ENCODE measurements around the gene MGAT1. TPM values are rescaled to one million over a fixed set of nuclear protein-coding genes. Genes with fewer than 3 reads are reported as not detected.

Gene MGAT1
- total RNA-seq, 1 experiment from 2014 or later: 93.6 TPM

- peaks cover 50% of the 10 kb centered on the region for H3K4me1 Mint-ChIP-seq
- no peak overlapping the region for H3K4me3 Mint-ChIP-seq
- H3K36me3 Mint-ChIP-seq: peaks cover 32% of the 10 kb centered on the region
- no peak for DNase-seq (ENCODE audit: low spot score)
- TF ChIP-seq HMGA2 (CRISPR knock-in tag; IDR thresholded peaks at IDR 0.05) (no peak), CREM (CRISPR knock-in tag; IDR thresholded peaks at IDR 0.05) (no peak), ZNF138 (CRISPR knock-in tag; conservative IDR thresholded peaks at IDR 0.05) (no peak), NFE2L1 (CRISPR knock-in tag; IDR thresholded peaks at IDR 0.05) (no peak), AFF4 (CRISPR knock-in tag; IDR thresholded peaks at IDR 0.05; ENCODE audit: borderline replicate concordance) (no peak), TP53 (CRISPR knock-in tag; IDR thresholded peaks at IDR 0.05) (no peak), GTF2I (CRISPR knock-in tag; conservative IDR thresholded peaks at IDR 0.05) (no peak), HMGXB4 (CRISPR knock-in tag; IDR thresholded peaks at IDR 0.05) (no peak), MAX (CRISPR knock-in tag; IDR thresholded peaks at IDR 0.05) (no peak), TCF7 (CRISPR knock-in tag; IDR thresholded peaks at IDR 0.05; ENCODE audit: low read depth) (no peak), JAZF1 (CRISPR knock-in tag; IDR thresholded peaks at IDR 0.05) (no peak), USF2 (CRISPR knock-in tag; IDR thresholded peaks at IDR 0.05) (no peak), OVOL2 (CRISPR knock-in tag; IDR thresholded peaks at IDR 0.05; ENCODE audit: borderline replicate concordance) (no peak)
- TF ChIP-seq, protein P1, sequence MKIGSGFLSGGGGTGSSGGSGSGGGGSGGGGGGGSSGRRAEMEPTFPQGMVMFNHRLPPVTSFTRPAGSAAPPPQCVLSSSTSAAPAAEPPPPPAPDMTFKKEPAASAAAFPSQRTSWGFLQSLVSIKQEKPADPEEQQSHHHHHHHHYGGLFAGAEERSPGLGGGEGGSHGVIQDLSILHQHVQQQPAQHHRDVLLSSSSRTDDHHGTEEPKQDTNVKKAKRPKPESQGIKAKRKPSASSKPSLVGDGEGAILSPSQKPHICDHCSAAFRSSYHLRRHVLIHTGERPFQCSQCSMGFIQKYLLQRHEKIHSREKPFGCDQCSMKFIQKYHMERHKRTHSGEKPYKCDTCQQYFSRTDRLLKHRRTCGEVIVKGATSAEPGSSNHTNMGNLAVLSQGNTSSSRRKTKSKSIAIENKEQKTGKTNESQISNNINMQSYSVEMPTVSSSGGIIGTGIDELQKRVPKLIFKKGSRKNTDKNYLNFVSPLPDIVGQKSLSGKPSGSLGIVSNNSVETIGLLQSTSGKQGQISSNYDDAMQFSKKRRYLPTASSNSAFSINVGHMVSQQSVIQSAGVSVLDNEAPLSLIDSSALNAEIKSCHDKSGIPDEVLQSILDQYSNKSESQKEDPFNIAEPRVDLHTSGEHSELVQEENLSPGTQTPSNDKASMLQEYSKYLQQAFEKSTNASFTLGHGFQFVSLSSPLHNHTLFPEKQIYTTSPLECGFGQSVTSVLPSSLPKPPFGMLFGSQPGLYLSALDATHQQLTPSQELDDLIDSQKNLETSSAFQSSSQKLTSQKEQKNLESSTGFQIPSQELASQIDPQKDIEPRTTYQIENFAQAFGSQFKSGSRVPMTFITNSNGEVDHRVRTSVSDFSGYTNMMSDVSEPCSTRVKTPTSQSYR (CRISPR knock-in tag; IDR thresholded peaks at IDR 0.05): no peak
- TF ChIP-seq, protein P2, sequence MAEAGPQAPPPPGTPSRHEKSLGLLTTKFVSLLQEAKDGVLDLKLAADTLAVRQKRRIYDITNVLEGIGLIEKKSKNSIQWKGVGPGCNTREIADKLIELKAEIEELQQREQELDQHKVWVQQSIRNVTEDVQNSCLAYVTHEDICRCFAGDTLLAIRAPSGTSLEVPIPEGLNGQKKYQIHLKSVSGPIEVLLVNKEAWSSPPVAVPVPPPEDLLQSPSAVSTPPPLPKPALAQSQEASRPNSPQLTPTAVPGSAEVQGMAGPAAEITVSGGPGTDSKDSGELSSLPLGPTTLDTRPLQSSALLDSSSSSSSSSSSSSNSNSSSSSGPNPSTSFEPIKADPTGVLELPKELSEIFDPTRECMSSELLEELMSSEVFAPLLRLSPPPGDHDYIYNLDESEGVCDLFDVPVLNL (CRISPR knock-in tag; IDR thresholded peaks at IDR 0.05; ENCODE audit: borderline replicate concordance, low read depth): no peak
- ChIA-PET CTCF (interaction anchor here (1.1 to 1.8 kb wide), 4 partner anchors 9 to 118 kb away, joined by 3 to 5 read pairs (median 4); no protein-coding TSS in a partner anchor), POLR2A (no interaction called here)
- no peak for ATAC-seq
- H3K27ac Mint-ChIP-seq: no peak overlapping the region; the same call in 1 of the 2 replicates
- no peaks in the 10 kb centered on the region for H3K9me3 Mint-ChIP-seq
- H3K27me3 Mint-ChIP-seq (ENCODE audit: low read depth): no peaks in the 10 kb centered on the region
These were observed 10.9 kb downstream of the MGAT1 start for GRCh38 chr5:180791611-180792213.
